Measurements from ENCODE around the gene FAM124A.

DNA sequence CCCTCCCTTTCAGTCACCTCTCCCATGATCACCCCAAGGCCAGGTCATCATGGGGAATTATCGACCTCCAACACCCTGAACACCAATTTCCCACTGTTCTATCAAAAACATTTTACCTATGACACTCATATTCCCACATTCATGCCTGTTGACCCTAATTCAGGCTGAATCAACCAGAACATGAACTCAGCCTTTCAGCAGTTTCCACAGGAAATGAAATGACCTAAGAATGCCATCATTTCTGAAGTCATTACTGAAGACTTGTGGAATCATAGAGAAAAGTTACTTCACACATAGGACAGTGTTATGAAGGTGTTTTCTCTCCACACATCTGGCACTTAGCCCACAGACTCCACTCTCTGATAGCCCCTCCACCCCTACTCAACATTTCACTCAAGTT, 29.9 kb upstream of the FAM124A start:
- TF ChIP-seq, protein P1, sequence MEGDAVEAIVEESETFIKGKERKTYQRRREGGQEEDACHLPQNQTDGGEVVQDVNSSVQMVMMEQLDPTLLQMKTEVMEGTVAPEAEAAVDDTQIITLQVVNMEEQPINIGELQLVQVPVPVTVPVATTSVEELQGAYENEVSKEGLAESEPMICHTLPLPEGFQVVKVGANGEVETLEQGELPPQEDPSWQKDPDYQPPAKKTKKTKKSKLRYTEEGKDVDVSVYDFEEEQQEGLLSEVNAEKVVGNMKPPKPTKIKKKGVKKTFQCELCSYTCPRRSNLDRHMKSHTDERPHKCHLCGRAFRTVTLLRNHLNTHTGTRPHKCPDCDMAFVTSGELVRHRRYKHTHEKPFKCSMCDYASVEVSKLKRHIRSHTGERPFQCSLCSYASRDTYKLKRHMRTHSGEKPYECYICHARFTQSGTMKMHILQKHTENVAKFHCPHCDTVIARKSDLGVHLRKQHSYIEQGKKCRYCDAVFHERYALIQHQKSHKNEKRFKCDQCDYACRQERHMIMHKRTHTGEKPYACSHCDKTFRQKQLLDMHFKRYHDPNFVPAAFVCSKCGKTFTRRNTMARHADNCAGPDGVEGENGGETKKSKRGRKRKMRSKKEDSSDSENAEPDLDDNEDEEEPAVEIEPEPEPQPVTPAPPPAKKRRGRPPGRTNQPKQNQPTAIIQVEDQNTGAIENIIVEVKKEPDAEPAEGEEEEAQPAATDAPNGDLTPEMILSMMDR (IDR thresholded peaks at IDR 0.05 in 2 of 3, conservative IDR thresholded peaks at IDR 0.05 in 1 of 3; ENCODE audit: control insufficient read depth in 2 of 3, extremely low read depth in 1 of 3, insufficient read depth in 1 of 3, low read depth in 3 of 3, low read length in 3 of 3) = no peak
- TF ChIP-seq, protein P2, sequence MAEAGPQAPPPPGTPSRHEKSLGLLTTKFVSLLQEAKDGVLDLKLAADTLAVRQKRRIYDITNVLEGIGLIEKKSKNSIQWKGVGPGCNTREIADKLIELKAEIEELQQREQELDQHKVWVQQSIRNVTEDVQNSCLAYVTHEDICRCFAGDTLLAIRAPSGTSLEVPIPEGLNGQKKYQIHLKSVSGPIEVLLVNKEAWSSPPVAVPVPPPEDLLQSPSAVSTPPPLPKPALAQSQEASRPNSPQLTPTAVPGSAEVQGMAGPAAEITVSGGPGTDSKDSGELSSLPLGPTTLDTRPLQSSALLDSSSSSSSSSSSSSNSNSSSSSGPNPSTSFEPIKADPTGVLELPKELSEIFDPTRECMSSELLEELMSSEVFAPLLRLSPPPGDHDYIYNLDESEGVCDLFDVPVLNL (IDR thresholded peaks at IDR 0.05; ENCODE audit: low read depth, low read length) = no peak
- TF ChIP-seq RCOR1 (conservative IDR thresholded peaks at IDR 0.05; ENCODE audit: low read depth, low read length) (no peak), RELA (IDR thresholded peaks at IDR 0.05; ENCODE audit: borderline replicate concordance, partially characterized antibody) (no peak), POLR2AphosphoS5 (IDR thresholded peaks at IDR 0.05; ENCODE audit: low read length) (no peak), SPI1 (IDR thresholded peaks at IDR 0.05; ENCODE audit: borderline replicate concordance, insufficient read depth, low read depth, low read length) (no peak), EZH2 (IDR thresholded peaks at IDR 0.05; ENCODE audit: borderline replicate concordance, control insufficient read depth, low read depth, low read length) (no peak), FOXM1 (IDR thresholded peaks at IDR 0.05; ENCODE audit: low read depth, low read length) (no peak), NR2C1 (IDR thresholded peaks at IDR 0.05) (no peak), POLR2A (IDR thresholded peaks at IDR 0.05; ENCODE audit: low read depth, low read length) (no peak), BRCA1 (IDR thresholded peaks at IDR 0.05; ENCODE audit: low read depth, low read length) (no peak), STAT3 (IDR thresholded peaks at IDR 0.05; ENCODE audit: low read depth, low read length) (no peak), RBBP5 (conservative IDR thresholded peaks at IDR 0.05) (no peak)
- TF ChIP-seq, protein P3, sequence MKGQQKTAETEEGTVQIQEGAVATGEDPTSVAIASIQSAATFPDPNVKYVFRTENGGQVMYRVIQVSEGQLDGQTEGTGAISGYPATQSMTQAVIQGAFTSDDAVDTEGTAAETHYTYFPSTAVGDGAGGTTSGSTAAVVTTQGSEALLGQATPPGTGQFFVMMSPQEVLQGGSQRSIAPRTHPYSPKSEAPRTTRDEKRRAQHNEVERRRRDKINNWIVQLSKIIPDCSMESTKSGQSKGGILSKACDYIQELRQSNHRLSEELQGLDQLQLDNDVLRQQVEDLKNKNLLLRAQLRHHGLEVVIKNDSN (IDR thresholded peaks at IDR 0.05; ENCODE audit: borderline replicate concordance, extremely low read length, insufficient read depth, low read depth, low read length) = no peak

All from GM12878 (cell line).